Lower leg skin (tissue), 4 donors: Measurements from ENCODE around the gene TRANK1. TPM values are rescaled to one million over a fixed set of nuclear protein-coding genes. Genes with fewer than 3 reads are reported as not detected.
A peak's percentile ranks its signal among the peaks of the same experiment; 100 is the strongest.

Experiments
- DNase-seq, 2 donors: peaks; one replicate each; pipeline ENCODE4 v3.0.0-alpha.2; 2019; ENCODE audit warnings: low spot score in 2 of 2
- H3K4me3 ChIP-seq: fragments of 200-600 bp; sonication (generic); 2 replicates; pipeline ENCODE4 v1.5.1; 2017; ENCODE audit warnings: mild to moderate bottlenecking, low read depth; ENCODE audit not compliant: poor library complexity, severe bottlenecking
- CTCF ChIP-seq, 3 donors: fragments of 450-650 bp; IDR thresholded peaks; one replicate each; pipeline ENCODE4 v1.5.1; 2016; ENCODE audit warnings: antibody characterized with exemption in 3 of 3, mild to moderate bottlenecking in 3 of 3, moderate library complexity in 2 of 3
- POLR2A ChIP-seq, 2 donors: fragments of 450-650 bp; IDR thresholded peaks; one replicate each; pipeline ENCODE4 v1.6.1; 2016 to 2017; ENCODE audit warnings: antibody characterized with exemption in 2 of 2, mild to moderate bottlenecking in 1 of 2, moderate library complexity in 1 of 2
- WGBS, 2 donors: methylation state at CpG; one replicate each; pipeline ENCODE4 v1.1.5; 2018; 5-methylcytosine and 5-hydroxymethylcytosine counted together
- intact Hi-C: fragments of 100-400 bp; cut with DNase I; formaldehyde crosslinking; loops from one replicate; pipeline ENCODE4 v1.15.0; 2023; ENCODE audit warnings: low total_unique reads
- total RNA-seq, 4 donors: library from RNA; depleted of rRNA; stranded (reverse); fragments of >200 nt; gene quantifications; one replicate each; pipeline ENCODE4 v1.1.0, GENCODE V29; 2016

Gene TRANK1
- total RNA-seq, 4 donors from 2014 or later: 2.6 to 5.1 (median 3.3) TPM

DNA sequence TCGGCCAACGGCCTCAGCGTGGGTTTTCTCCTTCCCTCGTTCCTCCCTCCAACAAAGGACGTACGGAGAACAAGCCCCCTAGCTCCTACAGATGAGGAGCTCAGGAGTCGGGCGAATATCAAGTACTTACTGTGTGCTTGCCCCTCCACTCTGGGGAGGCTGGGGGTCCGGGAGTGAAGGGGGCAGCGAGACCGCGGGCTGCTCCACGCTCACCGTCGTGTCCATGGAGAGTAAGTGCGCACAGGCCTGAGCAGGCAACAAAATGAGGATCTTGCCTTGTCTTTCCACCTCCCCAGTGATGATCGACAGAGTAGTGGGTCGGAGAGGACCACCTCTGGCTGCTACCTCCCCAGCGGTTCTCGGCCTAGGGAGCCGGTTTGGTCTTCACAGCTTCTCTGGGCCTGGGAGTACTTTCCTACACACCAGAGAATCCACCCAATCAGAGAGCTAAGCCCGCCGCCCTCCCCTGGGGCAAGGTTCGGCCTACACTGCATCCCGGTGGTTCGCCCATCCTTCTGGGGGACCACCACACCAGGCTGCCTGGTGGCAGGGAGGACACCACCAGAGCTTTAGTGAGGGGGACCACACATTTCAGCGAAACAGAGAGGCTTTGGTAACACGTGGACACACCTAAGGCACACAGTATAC is 603 bp upstream of the TRANK1 start:
- no peak overlapping the region for H3K4me3 ChIP-seq
- peak in 1 of 2 donors; percentile 82 for DNase-seq
- intact Hi-C loops: no loop called here
- 74 to 76% methylated on average over 28 of the region's 28 CpGs for WGBS, 2 donors
- TF ChIP-seq CTCF (IDR thresholded peaks at IDR 0.05) (no peak), POLR2A (IDR thresholded peaks at IDR 0.05) (no peak)

DNA sequence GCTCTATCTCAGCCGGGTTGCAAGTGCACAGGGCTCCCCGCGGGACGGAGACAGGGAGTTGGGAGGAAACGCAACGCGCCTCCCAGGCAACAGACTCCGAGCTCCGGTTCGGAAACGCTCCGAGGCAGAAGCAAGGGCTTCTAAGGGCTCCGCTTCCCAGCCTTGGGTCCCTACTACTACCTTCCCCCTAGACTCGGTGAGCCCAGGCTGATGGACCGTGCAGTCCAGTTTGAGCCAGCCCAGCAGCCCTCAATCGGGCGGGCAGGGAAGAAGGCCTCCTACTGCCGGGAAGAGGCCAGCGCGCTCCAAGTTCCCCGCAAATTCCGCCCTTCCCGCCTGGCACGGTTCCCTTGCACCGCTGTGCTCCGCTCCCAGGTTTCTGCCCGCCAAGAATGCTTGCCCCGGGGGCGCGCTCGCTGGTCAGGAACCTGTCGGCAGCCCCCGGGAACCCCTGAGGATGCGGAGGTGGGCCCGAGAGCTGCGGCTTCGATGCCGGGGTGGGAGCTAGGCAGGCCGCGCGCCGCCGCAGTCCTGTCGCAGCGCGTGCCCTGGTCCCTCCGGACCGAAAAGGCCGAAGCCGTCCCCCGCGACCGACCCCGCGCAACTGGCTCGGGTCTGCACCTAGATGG is 728 bp downstream of the TRANK1 start:
- WGBS, 2 donors: 0% methylated on average over 22 to 24 of the region's 56 CpGs

GRCh38 chr3:36943601-36944000 is 1.3 kb downstream of the TRANK1 start:
- 21 to 26% methylated on average over 10 of the region's 10 CpGs for WGBS, 2 donors
- intact Hi-C loops: no loop called here
- peak in 1 of 2 donors; percentile 45 for DNase-seq
- TF ChIP-seq CTCF (IDR thresholded peaks at IDR 0.05) (no peak), POLR2A (IDR thresholded peaks at IDR 0.05) (no peak)
- H3K4me3 ChIP-seq: peak overlapping the region; percentile 42

More for the DNA sequence above, 728 bp downstream of the TRANK1 start:
- intact Hi-C loops: no loop called here
- H3K4me3 ChIP-seq: peak overlapping the region; percentile 42
- DNase-seq: peak; percentile 24 to 89
- no peak for TF ChIP-seq CTCF (IDR thresholded peaks at IDR 0.05)
- TF ChIP-seq POLR2A (IDR thresholded peaks at IDR 0.05): no peak

- intact Hi-C loops: no loop called here
- no peak overlapping the region for H3K4me3 ChIP-seq
- peak in 1 of 2 donors; percentile 64 for DNase-seq
- TF ChIP-seq CTCF (IDR thresholded peaks at IDR 0.05): no peak
- no peak for TF ChIP-seq POLR2A (IDR thresholded peaks at IDR 0.05)
- WGBS, 2 donors: 92 to 97% methylated on average over 21 of the region's 21 CpGs
Measured at GRCh38 chr3:36942638-36943248, 2.1 kb downstream of the TRANK1 start.

- TF ChIP-seq CTCF (IDR thresholded peaks at IDR 0.05) (no peak), POLR2A (IDR thresholded peaks at IDR 0.05) (no peak)
- H3K4me3 ChIP-seq: no peak overlapping the region
- intact Hi-C loops: no loop called here
- 79 to 87% methylated on average over 3 of the region's 3 CpGs for WGBS, 2 donors
- no peak for DNase-seq
Measured at GRCh38 chr3:36941658-36942057, 3.2 kb downstream of the TRANK1 start.
